HepG2 (cell line): ENCODE data around the gene F12. TPM values are rescaled to one million over a fixed set of nuclear protein-coding genes. Genes with fewer than 3 reads are reported as not detected.

ENCODE experiments used
- MTF2 ChIP-seq: sonication (generic); formaldehyde crosslinking; IDR thresholded peaks from 2 replicates; pipeline ENCODE4 v1.5.0; 2020; ENCODE audit warnings: missing genetic modification reagents, borderline replicate concordance
- NAIF1 ChIP-seq: sonication (generic); formaldehyde crosslinking; IDR thresholded peaks from 2 replicates; pipeline ENCODE4 v1.5.0; 2020; ENCODE audit warnings: mild to moderate bottlenecking, missing genetic modification reagents, borderline replicate concordance
- NFATC3 ChIP-seq: sonication (generic); formaldehyde crosslinking; IDR thresholded peaks from 2 replicates; pipeline ENCODE4 v1.5.1; 2020; ENCODE audit warnings: mild to moderate bottlenecking, missing genetic modification reagents
- NFE2L2 ChIP-seq: fragments of 150-350 bp; IDR thresholded peaks from 2 replicates; pipeline ENCODE4 v1.6.1; 2014; ENCODE audit warnings: low read length
- SCMH1 ChIP-seq: sonication (generic); formaldehyde crosslinking; IDR thresholded peaks from 2 replicates; pipeline ENCODE4 v1.9.0; 2021; ENCODE audit warnings: missing genetic modification reagents, mild to moderate bottlenecking, borderline replicate concordance
- SNRNP70 ChIP-seq: fragments of 200-400 bp; formaldehyde crosslinking; IDR thresholded peaks from 2 replicates; pipeline ENCODE4 v1.6.1; 2017; ENCODE audit warnings: mild to moderate bottlenecking, low read depth, low read length, moderate library complexity
- SYNCRIP ChIP-seq: fragments of 200-400 bp; formaldehyde crosslinking; IDR thresholded peaks from 2 replicates; pipeline ENCODE4 v1.6.1; 2018; ENCODE audit warnings: mild to moderate bottlenecking, low read depth, low read length; ENCODE audit not compliant: insufficient read depth
- TOPORS ChIP-seq: sonication (generic); formaldehyde crosslinking; IDR thresholded peaks from 2 replicates; pipeline ENCODE4 v1.8.0; 2023; ENCODE audit warnings: mild to moderate bottlenecking, missing genetic modification reagents
- ZBTB42 ChIP-seq: sonication (generic); formaldehyde crosslinking; IDR thresholded peaks from 2 replicates; pipeline ENCODE4 v1.5.0; 2020; ENCODE audit warnings: mild to moderate bottlenecking, missing genetic modification reagents
- ZMYM3 ChIP-seq: sonication (generic); formaldehyde crosslinking; IDR thresholded peaks from 2 replicates; pipeline ENCODE4 v1.5.1; 2020; ENCODE audit warnings: mild to moderate bottlenecking, missing genetic modification reagents
- polyA plus RNA-seq, 8 experiments: library from polyadenylated mRNA; depleted of rRNA in 3 of 8; stranded (reverse) in 7 of 8; unstranded in 1 of 8; fragments of >200 nt; fragmentation: Illumina TruSeq in 4 of 8; extraction: Trizol in 4 of 8; gene quantifications; 2 replicates each; pipeline versions ENCODE4 v1.2.1 to v1.2.3, GENCODE V29; 2011 to 2016; ENCODE audit warnings: low read depth in 4 of 8, missing spikeins in 1 of 8, mixed read lengths in 1 of 8; ENCODE audit not compliant: insufficient read depth in 1 of 8
- total RNA-seq, 5 experiments: library from RNA; depleted of rRNA; stranded (reverse); fragments of >200 nt; fragmentation: Illumina TruSeq; extraction: Trizol; gene quantifications; 2 replicates each; pipeline ENCODE4 v1.2.3, GENCODE V29; 2016; ENCODE audit warnings: low read depth in 1 of 5
- TF ChIP-seq, protein P1 (sequence below): sonication (generic); formaldehyde crosslinking; IDR thresholded peaks from 2 replicates; pipeline ENCODE4 v1.8.1; 2022; ENCODE audit warnings: mild to moderate bottlenecking, missing genetic modification reagents
- TF ChIP-seq, protein P2 (sequence below): sonication (generic); formaldehyde crosslinking; IDR thresholded peaks from 2 replicates; pipeline ENCODE4 v1.4.0; 2020; ENCODE audit warnings: missing genetic modification reagents
- TF ChIP-seq, protein P3 (sequence below): sonication (generic); formaldehyde crosslinking; IDR thresholded peaks from 2 replicates; pipeline ENCODE4 v1.9.0; 2022; ENCODE audit warnings: missing genetic modification reagents, mild to moderate bottlenecking, borderline replicate concordance
- TF ChIP-seq, protein P4 (sequence below): sonication (generic); formaldehyde crosslinking; IDR thresholded peaks from 2 replicates; pipeline ENCODE4 v1.4.0; 2020; ENCODE audit warnings: missing genetic modification reagents, borderline replicate concordance

Gene F12
- total and polyA plus RNA-seq, 2 of the 13 experiments (the other 11 are each of a cell fraction or from before 2014, with no cell fraction given), result 2.5 to 3.0 TPM

DNA sequence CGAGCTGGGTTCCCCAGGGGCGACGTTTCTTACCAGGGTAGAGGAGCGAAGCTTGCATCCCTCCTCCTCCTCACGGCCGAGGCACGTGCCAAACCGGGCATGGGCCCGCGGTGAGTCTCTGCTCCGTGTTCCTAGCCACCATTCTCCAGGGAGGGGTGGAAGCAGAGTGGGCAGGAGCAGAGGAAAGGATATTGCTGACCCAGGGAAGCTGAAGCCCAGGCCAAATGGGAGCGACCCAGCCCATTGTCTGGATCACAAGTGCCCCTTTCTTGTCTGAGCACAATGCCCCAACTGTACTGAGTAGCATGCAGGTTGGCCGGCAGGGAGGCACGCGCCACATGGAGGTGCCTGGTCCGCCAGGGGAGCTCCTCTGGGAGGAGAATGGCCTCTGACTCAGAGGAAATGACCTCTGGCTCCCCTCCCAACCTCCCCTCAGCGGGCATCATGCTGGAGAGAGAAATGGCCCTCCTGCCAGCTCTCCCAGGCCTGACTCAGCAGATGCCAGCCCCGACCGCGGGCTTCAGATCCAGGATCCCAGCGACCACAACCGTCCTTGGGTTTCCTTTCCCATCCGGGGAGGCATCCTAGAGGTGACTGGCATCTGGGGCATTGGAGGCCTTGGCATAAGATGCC is 38.4 kb upstream of the F12 start (continued):
- TF ChIP-seq, protein P1, sequence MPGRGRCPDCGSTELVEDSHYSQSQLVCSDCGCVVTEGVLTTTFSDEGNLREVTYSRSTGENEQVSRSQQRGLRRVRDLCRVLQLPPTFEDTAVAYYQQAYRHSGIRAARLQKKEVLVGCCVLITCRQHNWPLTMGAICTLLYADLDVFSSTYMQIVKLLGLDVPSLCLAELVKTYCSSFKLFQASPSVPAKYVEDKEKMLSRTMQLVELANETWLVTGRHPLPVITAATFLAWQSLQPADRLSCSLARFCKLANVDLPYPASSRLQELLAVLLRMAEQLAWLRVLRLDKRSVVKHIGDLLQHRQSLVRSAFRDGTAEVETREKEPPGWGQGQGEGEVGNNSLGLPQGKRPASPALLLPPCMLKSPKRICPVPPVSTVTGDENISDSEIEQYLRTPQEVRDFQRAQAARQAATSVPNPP (CRISPR knock-in tag), result no peak
- TF ChIP-seq NAIF1, result no peak
- no peak for TF ChIP-seq SYNCRIP
- no peak for TF ChIP-seq NFATC3 (CRISPR knock-in tag)
- no peak for TF ChIP-seq SNRNP70
- TF ChIP-seq, protein P2, sequence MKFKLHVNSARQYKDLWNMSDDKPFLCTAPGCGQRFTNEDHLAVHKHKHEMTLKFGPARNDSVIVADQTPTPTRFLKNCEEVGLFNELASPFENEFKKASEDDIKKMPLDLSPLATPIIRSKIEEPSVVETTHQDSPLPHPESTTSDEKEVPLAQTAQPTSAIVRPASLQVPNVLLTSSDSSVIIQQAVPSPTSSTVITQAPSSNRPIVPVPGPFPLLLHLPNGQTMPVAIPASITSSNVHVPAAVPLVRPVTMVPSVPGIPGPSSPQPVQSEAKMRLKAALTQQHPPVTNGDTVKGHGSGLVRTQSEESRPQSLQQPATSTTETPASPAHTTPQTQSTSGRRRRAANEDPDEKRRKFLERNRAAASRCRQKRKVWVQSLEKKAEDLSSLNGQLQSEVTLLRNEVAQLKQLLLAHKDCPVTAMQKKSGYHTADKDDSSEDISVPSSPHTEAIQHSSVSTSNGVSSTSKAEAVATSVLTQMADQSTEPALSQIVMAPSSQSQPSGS, result no peak
- TF ChIP-seq MTF2 (CRISPR knock-in tag), result no peak
- TF ChIP-seq ZMYM3 (CRISPR knock-in tag), result no peak
- TF ChIP-seq NFE2L2, result 0 out of 2 replicates have a peak, but pooled peaks have one; percentile 4
- TF ChIP-seq SCMH1 (CRISPR knock-in tag), result no peak
- no peak for TF ChIP-seq ZBTB42
- TF ChIP-seq, protein P3, sequence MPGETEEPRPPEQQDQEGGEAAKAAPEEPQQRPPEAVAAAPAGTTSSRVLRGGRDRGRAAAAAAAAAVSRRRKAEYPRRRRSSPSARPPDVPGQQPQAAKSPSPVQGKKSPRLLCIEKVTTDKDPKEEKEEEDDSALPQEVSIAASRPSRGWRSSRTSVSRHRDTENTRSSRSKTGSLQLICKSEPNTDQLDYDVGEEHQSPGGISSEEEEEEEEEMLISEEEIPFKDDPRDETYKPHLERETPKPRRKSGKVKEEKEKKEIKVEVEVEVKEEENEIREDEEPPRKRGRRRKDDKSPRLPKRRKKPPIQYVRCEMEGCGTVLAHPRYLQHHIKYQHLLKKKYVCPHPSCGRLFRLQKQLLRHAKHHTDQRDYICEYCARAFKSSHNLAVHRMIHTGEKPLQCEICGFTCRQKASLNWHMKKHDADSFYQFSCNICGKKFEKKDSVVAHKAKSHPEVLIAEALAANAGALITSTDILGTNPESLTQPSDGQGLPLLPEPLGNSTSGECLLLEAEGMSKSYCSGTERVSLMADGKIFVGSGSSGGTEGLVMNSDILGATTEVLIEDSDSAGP, result peak; percentile 51; the same call in 1 of the 2 replicates
- TF ChIP-seq, protein P4, sequence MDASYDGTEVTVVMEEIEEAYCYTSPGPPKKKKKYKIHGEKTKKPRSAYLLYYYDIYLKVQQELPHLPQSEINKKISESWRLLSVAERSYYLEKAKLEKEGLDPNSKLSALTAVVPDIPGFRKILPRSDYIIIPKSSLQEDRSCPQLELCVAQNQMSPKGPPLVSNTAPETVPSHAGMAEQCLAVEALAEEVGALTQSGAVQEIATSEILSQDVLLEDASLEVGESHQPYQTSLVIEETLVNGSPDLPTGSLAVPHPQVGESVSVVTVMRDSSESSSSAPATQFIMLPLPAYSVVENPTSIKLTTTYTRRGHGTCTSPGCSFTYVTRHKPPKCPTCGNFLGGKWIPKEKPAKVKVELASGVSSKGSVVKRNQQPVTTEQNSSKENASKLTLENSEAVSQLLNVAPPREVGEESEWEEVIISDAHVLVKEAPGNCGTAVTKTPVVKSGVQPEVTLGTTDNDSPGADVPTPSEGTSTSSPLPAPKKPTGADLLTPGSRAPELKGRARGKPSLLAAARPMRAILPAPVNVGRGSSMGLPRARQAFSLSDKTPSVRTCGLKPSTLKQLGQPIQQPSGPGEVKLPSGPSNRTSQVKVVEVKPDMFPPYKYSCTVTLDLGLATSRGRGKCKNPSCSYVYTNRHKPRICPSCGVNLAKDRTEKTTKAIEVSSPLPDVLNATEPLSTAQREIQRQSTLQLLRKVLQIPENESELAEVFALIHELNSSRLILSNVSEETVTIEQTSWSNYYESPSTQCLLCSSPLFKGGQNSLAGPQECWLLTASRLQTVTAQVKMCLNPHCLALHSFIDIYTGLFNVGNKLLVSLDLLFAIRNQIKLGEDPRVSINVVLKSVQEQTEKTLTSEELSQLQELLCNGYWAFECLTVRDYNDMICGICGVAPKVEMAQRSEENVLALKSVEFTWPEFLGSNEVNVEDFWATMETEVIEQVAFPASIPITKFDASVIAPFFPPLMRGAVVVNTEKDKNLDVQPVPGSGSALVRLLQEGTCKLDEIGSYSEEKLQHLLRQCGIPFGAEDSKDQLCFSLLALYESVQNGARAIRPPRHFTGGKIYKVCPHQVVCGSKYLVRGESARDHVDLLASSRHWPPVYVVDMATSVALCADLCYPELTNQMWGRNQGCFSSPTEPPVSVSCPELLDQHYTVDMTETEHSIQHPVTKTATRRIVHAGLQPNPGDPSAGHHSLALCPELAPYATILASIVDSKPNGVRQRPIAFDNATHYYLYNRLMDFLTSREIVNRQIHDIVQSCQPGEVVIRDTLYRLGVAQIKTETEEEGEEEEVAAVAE (CRISPR knock-in tag), result peak; percentile 60; the same call in 1 of the 2 replicates
- no peak for TF ChIP-seq TOPORS (CRISPR knock-in tag)
